Spleen (tissue), 11 donors: ENCODE data around the gene APCDD1L. TPM values are rescaled to one million over a fixed set of nuclear protein-coding genes. Genes with fewer than 3 reads are reported as not detected.

Experiments used
- DNase-seq: peaks from one replicate; pipeline ENCODE4 v3.0.0-alpha.2; 2020
- H3K27ac ChIP-seq, 8 donors: fragments of 200-600 bp; sonication (generic) in 7 of 8; 1 replicate in 4 of 8; 2 replicates in 4 of 8; pipeline versions ENCODE4 v1.5.0 to v1.8.0; 2016 to 2021; ENCODE audit warnings: inconsistent platforms in 4 of 8, mild to moderate bottlenecking in 4 of 8, moderate library complexity in 1 of 8
- H3K27me3 ChIP-seq, 7 donors: fragments of 200-600 bp; sonication (generic) in 6 of 7; replicated peaks in 1 of 7; 1 replicate in 4 of 7; 2 replicates in 3 of 7; pipeline versions ENCODE4 v1.5.0 to v1.8.0; 2016 to 2021; ENCODE audit warnings: inconsistent platforms in 3 of 7, mild to moderate bottlenecking in 1 of 7
- H3K36me3 ChIP-seq, 6 donors: fragments of 200-600 bp; sonication (generic) in 5 of 6; 1 replicate in 4 of 6; 2 replicates in 2 of 6; pipeline versions ENCODE4 v1.5.0 to v1.8.0; 2016 to 2021; ENCODE audit warnings: inconsistent platforms in 2 of 6
- H3K4me1 ChIP-seq, 6 donors: fragments of 200-600 bp; sonication (generic) in 5 of 6; 1 replicate in 3 of 6; 2 replicates in 3 of 6; pipeline versions ENCODE4 v1.5.0 to v1.8.0; 2016 to 2021; ENCODE audit warnings: inconsistent platforms in 3 of 6
- H3K4me3 ChIP-seq, 8 donors: fragments of 200-600 bp; sonication (generic) in 7 of 8; 1 replicate in 4 of 8; 2 replicates in 4 of 8; pipeline versions ENCODE4 v1.5.0 to v1.8.0; 2016 to 2021; ENCODE audit warnings: inconsistent platforms in 4 of 8, mild to moderate bottlenecking in 4 of 8, moderate library complexity in 2 of 8
- H3K9me3 ChIP-seq, 8 donors: fragments of 200-600 bp; sonication (generic) in 7 of 8; 1 replicate in 4 of 8; 2 replicates in 4 of 8; pipeline versions ENCODE4 v1.5.0 to v1.8.0; 2016 to 2021; ENCODE audit warnings: inconsistent platforms in 4 of 8
- POLR2A ChIP-seq, 3 donors: fragments of 450-650 bp; IDR thresholded peaks; one replicate each; pipeline ENCODE4 v1.5.1; 2017; ENCODE audit warnings: antibody characterized with exemption in 3 of 3, mild to moderate bottlenecking in 1 of 3
- POLR2AphosphoS5 ChIP-seq, 3 donors: sonication (generic); formaldehyde crosslinking; IDR thresholded peaks; one replicate each; pipeline ENCODE4 v1.5.1; 2017; ENCODE audit warnings: antibody characterized with exemption in 3 of 3
- whole genome bisulfite sequencing, 5 donors: extraction: QIAGEN DNeasy Blood & Tissue Kit in 3 of 5; methylation state at CpG; one replicate each; pipeline versions ENCODE4 v1.1.5 to v1.1.7; 2013 to 2018; 5-methylcytosine and 5-hydroxymethylcytosine counted together
- intact Hi-C: fragments of 100-400 bp; cut with DNase I; formaldehyde crosslinking; loops from one replicate; pipeline ENCODE4 v1.15.0; 2023; ENCODE audit warnings: low total_unique reads
- polyA plus RNA-seq, 3 donors: library from polyadenylated mRNA; stranded (reverse); fragments of 200-250 nt; gene quantifications; one replicate each; pipeline ENCODE4 v1.2.1, GENCODE V29; 2013
- total RNA-seq, 7 donors: library from RNA; depleted of rRNA in 3 of 7; stranded (reverse); fragments of >200 nt in 3 of 7; fragmentation: NEBNext Ultra II Directional in 4 of 7; extraction: Animal tissue kit (Norgen Biotek cat#: 25700) in 4 of 7; gene quantifications; one replicate each; pipeline versions ENCODE4 v1.1.0 to v1.2.1, GENCODE V29; 2016 to 2021
- TF ChIP-seq, protein P1 (sequence below), 11 experiments: fragments of 200-600 bp in 7 of 11; fragments of 450-650 bp in 4 of 11; sonication (generic) in 4 of 11; IDR thresholded peaks in 8 of 11; conservative IDR thresholded peaks in 3 of 11; 1 replicate in 7 of 11; 2 replicates in 4 of 11; pipeline versions ENCODE4 v1.4.0 to v1.8.0; 2016 to 2021; ENCODE audit warnings: antibody characterized with exemption in 11 of 11, inconsistent platforms in 4 of 11, mild to moderate bottlenecking in 1 of 11
- donor health status: healthy with polysubstance abuse.
- donor health status: DM: no; HTN: no; CAD: no; lungs with moderate emphysema.
- donor health status: DM: no; HTN: no; CAD: no.
- donor health status: Bipolar disorder and iron deficiency.
- donor health status: healthy.
- donor health status: DM: no; HTN: no; CAD: no.
- donor health status: DM: yes; HTN: yes; CAD: no.

The APCDD1L gene
- total and polyA plus RNA-seq, 10 donors, result 0.03 to 0.50 TPM; not detected in 8

DNA sequence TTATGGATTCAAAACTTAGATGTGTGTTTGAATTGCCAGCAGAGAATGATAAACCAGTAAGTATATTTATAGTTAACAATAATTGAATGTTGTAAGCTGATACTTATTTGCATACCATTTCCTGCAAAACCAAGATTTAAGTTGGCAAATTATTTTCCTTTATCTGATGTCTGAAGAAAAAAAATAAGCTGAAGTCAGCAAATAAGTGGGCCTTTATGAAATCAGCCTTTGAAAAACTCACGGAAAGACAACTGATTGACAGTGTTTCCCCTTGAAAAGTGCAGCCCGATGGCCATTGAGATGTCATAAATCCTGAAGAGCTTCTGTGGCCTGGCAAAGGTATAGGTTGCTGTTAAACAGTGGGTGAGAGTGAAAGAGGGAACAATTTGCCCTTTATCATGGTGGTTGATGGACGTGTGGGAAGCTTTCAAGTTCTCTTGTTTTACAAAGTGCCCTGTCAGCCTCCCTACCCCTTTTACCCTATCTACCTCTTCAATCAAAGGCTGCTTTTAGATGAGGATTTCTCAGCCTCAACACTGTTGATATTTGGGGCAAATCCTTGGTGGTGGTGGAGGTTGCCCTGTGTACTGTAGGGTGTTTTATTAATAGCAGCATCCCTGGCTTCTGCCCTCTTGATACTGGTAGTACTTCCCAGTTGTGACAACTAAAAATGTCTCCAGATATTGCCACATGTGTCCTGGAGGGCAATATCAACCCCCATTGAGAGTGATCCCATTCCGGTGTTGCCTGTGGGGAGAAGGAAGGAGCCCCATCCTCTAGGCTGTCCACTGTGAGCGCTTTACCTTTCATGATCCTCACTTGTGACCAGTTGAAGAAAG, 76.0 kb downstream of the APCDD1L start:
- H3K27me3 ChIP-seq, result no peaks in the 10 kb centered on the region
- peaks cover 0 to 38% (median 19%) of the 10 kb centered on the region in 6 donors for H3K4me1 ChIP-seq
- TF ChIP-seq, protein P1, sequence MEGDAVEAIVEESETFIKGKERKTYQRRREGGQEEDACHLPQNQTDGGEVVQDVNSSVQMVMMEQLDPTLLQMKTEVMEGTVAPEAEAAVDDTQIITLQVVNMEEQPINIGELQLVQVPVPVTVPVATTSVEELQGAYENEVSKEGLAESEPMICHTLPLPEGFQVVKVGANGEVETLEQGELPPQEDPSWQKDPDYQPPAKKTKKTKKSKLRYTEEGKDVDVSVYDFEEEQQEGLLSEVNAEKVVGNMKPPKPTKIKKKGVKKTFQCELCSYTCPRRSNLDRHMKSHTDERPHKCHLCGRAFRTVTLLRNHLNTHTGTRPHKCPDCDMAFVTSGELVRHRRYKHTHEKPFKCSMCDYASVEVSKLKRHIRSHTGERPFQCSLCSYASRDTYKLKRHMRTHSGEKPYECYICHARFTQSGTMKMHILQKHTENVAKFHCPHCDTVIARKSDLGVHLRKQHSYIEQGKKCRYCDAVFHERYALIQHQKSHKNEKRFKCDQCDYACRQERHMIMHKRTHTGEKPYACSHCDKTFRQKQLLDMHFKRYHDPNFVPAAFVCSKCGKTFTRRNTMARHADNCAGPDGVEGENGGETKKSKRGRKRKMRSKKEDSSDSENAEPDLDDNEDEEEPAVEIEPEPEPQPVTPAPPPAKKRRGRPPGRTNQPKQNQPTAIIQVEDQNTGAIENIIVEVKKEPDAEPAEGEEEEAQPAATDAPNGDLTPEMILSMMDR (IDR thresholded peaks at IDR 0.05 in 8 of 11, conservative IDR thresholded peaks at IDR 0.05 in 3 of 11), result no peak
- TF ChIP-seq POLR2AphosphoS5 (IDR thresholded peaks at IDR 0.05), result no peak
- no peak for TF ChIP-seq POLR2A (IDR thresholded peaks at IDR 0.05)
- H3K4me3 ChIP-seq, result no peak overlapping the region
- H3K27ac ChIP-seq, result peak overlapping the region in 5 of 8 donors; percentile 29 to 75 (median 61)
- DNase-seq, result no peak
- peaks cover 0 to 98% (median 19%) of the 10 kb centered on the region in 6 donors for H3K36me3 ChIP-seq
- 72 to 77% (median 76%) methylated on average over 5 of the region's 5 CpGs for WGBS, 5 donors
- intact Hi-C loops, result no loop called here
- no peaks in the 10 kb centered on the region for H3K9me3 ChIP-seq

DNA sequence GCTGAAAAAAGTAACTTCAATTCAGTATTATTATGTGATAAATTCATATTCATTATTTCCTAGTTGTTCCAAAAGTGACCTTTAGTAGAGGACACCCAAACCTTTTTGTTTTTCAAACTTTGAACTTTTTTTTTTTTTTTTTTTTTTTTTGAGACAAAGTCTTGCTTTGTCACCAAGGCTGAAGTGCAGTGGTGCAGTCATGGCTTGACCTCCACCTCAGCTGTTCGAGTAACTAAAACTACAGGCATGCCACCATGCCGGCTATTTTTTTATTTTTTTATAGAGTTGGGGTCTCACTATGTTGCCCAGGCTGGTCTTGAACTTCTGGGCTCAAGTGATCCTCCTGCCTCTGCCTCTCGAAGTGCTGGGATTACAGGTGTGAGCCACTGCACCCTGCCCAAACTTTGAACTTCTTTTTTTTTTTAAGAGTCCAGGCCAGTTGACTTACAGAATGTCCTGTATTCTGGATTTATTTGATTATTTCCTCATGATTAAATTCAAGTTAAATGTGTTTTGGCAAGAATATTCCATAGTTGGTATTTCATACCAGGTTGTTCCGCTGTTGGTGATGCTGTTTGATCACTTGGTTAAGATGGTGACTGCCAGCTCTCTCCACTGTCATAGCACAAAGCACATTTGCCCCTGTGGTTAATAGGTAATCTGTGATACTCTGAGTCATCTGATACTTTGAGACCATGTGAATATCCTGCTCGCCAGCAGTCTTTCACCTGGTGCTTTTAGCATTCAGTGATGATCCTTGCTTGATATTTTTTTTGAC, 78.1 kb downstream of the APCDD1L start:
- TF ChIP-seq, protein P1 (IDR thresholded peaks at IDR 0.05 in 8 of 11, conservative IDR thresholded peaks at IDR 0.05 in 3 of 11), result no peak
- TF ChIP-seq POLR2AphosphoS5 (IDR thresholded peaks at IDR 0.05) (no peak), POLR2A (IDR thresholded peaks at IDR 0.05) (no peak)
- DNase-seq, result no peak
- no peak overlapping the region for H3K4me3 ChIP-seq
- H3K27me3 ChIP-seq, result no peaks in the 10 kb centered on the region
- H3K4me1 ChIP-seq, result peaks cover 5 to 58% (median 30%) of the 10 kb centered on the region in 6 donors
- H3K27ac ChIP-seq, result no peak overlapping the region
- no peaks in the 10 kb centered on the region for H3K9me3 ChIP-seq
- peaks cover 0 to 84% (median 9%) of the 10 kb centered on the region in 6 donors for H3K36me3 ChIP-seq
- 91 to 96% (median 95%) methylated on average over 5 of the region's 5 CpGs for WGBS, 5 donors
- intact Hi-C loops, result no loop called here

DNA sequence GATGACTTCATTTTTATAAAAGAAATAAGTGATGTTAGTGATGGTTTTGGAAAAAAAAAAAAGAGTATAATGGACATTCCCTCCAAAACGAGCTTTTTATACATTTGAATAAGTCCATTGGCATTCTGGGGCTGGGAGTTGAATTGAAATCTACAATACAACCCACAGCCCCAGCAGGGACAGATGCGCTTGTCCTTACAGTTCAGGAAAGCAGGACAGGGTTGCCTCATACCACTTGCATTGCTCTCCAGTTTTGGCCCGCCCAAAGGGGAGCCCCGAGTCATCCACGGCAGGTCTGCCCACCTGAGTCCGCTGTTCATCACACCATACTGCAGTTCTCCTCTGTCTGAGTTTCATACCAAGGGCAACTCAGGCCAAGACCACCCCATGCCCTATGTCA, 80.0 kb downstream of the APCDD1L start:
- intact Hi-C loops, result no loop called here
- H3K27ac ChIP-seq, result no peak overlapping the region
- DNase-seq, result no peak
- H3K9me3 ChIP-seq, result no peaks in the 10 kb centered on the region
- H3K4me1 ChIP-seq, result peaks cover 5 to 71% (median 27%) of the 10 kb centered on the region in 6 donors
- WGBS, 5 donors, result 90 to 98% (median 93%) methylated on average over 6 of the region's 6 CpGs
- no peaks in the 10 kb centered on the region for H3K27me3 ChIP-seq
- H3K4me3 ChIP-seq, result no peak overlapping the region
- TF ChIP-seq, protein P1 (IDR thresholded peaks at IDR 0.05 in 8 of 11, conservative IDR thresholded peaks at IDR 0.05 in 3 of 11), result no peak
- TF ChIP-seq POLR2AphosphoS5 (IDR thresholded peaks at IDR 0.05) (no peak), POLR2A (IDR thresholded peaks at IDR 0.05) (no peak)
- peaks cover 0 to 84% (median 0%) of the 10 kb centered on the region in 6 donors for H3K36me3 ChIP-seq

DNA sequence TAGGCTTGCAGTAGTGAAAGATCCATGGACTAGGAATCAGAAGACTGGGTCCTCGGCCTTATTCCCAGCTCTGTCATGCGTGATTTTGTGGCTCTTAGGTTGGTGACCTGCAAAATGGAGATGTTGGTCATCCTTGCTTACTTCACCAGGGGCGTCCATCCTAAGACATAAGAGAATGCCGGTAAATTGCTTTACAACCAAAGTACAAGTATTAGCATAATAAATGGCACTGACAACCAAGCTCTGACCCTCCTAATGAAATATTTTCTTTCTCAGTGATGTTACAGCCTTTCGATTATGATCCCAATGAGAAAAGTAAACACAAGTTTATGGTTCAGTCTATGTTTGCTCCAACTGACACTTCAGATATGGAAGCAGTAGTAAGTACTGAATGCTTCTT, 80.9 kb downstream of the APCDD1L start:
- 93 to 97% (median 95%) methylated on average over 5 of the region's 5 CpGs for WGBS, 5 donors
- Histone ChIP-seq H3K9me3 (no peaks in the 10 kb centered on the region), H3K4me3 (no peak overlapping the region), H3K27ac (peak overlapping the region in 2 of 8 donors; percentile 36 to 42), H3K27me3 (no peaks in the 10 kb centered on the region), H3K36me3 (peaks cover 0 to 84% (median 0%) of the 10 kb centered on the region in 6 donors), H3K4me1 (peaks cover 5 to 64% (median 21%) of the 10 kb centered on the region in 6 donors)
- intact Hi-C loops, result no loop called here
- no peak for DNase-seq
- TF ChIP-seq POLR2AphosphoS5 (IDR thresholded peaks at IDR 0.05) (no peak), POLR2A (IDR thresholded peaks at IDR 0.05) (no peak)
- TF ChIP-seq, protein P1 (IDR thresholded peaks at IDR 0.05 in 8 of 11, conservative IDR thresholded peaks at IDR 0.05 in 3 of 11), result no peak
